A549 (cell line): ENCODE results near the gene TBC1D3I. TPM values are rescaled to one million over a fixed set of nuclear protein-coding genes. Genes with fewer than 3 reads are reported as not detected.

Experiments
- ATAC-seq, 2 experiments: fragments of 200-7000 bp in 1 of 2; fragments of >200 bp in 1 of 2; cut with Nextera tagmentation in 1 of 2; cut with Tn5 transposase in 1 of 2; 3 replicates each; pipeline versions ENCODE4 v1.8.0 to v1.9.1; 2018 to 2020; ENCODE audit warnings: mild to moderate bottlenecking in 1 of 2, moderate library complexity in 1 of 2
- CTCF ChIA-PET: fragments of 300-600 bp; sonication (Branson Sonifier 250); formaldehyde crosslinking; extraction: SDS; loops from one replicate; lab custom pipeline; 2021; ENCODE audit warnings: antibody characterized with exemption, inconsistent platforms; lab: Yijun Ruan, JAX
- POLR2A ChIA-PET: fragments of 350-600 bp; formaldehyde crosslinking; extraction: SDS; loops from one replicate; lab custom pipeline; 2021; ENCODE audit warnings: antibody characterized with exemption, inconsistent platforms; lab: Yijun Ruan, JAX
- DNase-seq, 2 experiments: peaks; one replicate each; pipeline versions ENCODE4 v3.0.0 to v3.0.0-alpha.2; 2011 to 2016; ENCODE audit warnings: low read depth in 1 of 2, low spot score in 1 of 2
- FAIRE-seq: peaks from 2 replicates; lab custom pipeline; 2011; peaks lifted over from hg19 to GRCh38; lab: Jason Lieb, UNC
- H3K27ac ChIP-seq, 2 experiments: fragments of >200 bp; sonication (Bioruptor Twin); formaldehyde crosslinking; 3 replicates each; pipeline ENCODE4 v1.5.1; 2016 to 2017
- H3K4me1 ChIP-seq: fragments of >200 bp; sonication (Bioruptor Twin); formaldehyde crosslinking; 3 replicates; pipeline ENCODE4 v1.6.1; 2016
- H3K4me2 ChIP-seq: fragments of >200 bp; sonication (Bioruptor Twin); formaldehyde crosslinking; 3 replicates; pipeline ENCODE4 v1.6.1; 2016
- H3K4me3 ChIP-seq: fragments of >200 bp; sonication (Bioruptor Twin); formaldehyde crosslinking; 3 replicates; pipeline ENCODE4 v1.5.1; 2016
- H3K9me3 ChIP-seq: fragments of >200 bp; sonication (Bioruptor Twin); formaldehyde crosslinking; 3 replicates; pipeline ENCODE4 v1.6.1; 2016
- CBX2 ChIP-seq: fragments of 200-600 bp; sonication (generic); IDR thresholded peaks from 2 replicates; pipeline ENCODE4 v1.6.1; 2016; ENCODE audit warnings: low read depth, mild to moderate bottlenecking, borderline replicate concordance
- CTCF ChIP-seq: fragments of >200 bp; sonication (Bioruptor Twin); formaldehyde crosslinking; IDR thresholded peaks from 3 replicates; pipeline ENCODE4 v1.5.1; 2016
- EP300 ChIP-seq, 2 experiments: fragments of >200 bp; sonication (Bioruptor Twin); formaldehyde crosslinking; IDR thresholded peaks; 2 replicates in 1 of 2; 3 replicates in 1 of 2; pipeline ENCODE4 v1.6.1; 2016 to 2017
- FOSL2 ChIP-seq, 2 experiments: fragments of 450-650 bp in 1 of 2; fragments of >200 bp in 1 of 2; sonication (Bioruptor Twin) in 1 of 2; formaldehyde crosslinking; IDR thresholded peaks; 2 replicates each; pipeline versions ENCODE4 v1.5.0 to v1.6.1; 2016 to 2020; ENCODE audit warnings: mild to moderate bottlenecking in 1 of 2, moderate library complexity in 1 of 2
- HDAC2 ChIP-seq: fragments of 200-600 bp; sonication (generic); IDR thresholded peaks from 2 replicates; pipeline ENCODE4 v1.6.1; 2016
- HMGXB4 ChIP-seq: fragments of 250-450 bp; sonication (Bioruptor Pico); IDR thresholded peaks from 2 replicates; pipeline ENCODE4 v1.5.0; 2021; ENCODE audit warnings: mild to moderate bottlenecking, moderate library complexity, borderline replicate concordance
- HOXA7 ChIP-seq: fragments of 250-450 bp; sonication (Bioruptor Pico); IDR thresholded peaks from 2 replicates; pipeline ENCODE4 v1.5.0; 2020; ENCODE audit warnings: mild to moderate bottlenecking, moderate library complexity
- HOXB5 ChIP-seq: fragments of 250-450 bp; sonication (Bioruptor Pico); IDR thresholded peaks from 2 replicates; pipeline ENCODE4 v1.5.0; 2020; ENCODE audit warnings: mild to moderate bottlenecking, moderate library complexity
- KDM5A ChIP-seq: fragments of 200-600 bp; sonication (generic); IDR thresholded peaks from 2 replicates; pipeline ENCODE4 v1.6.1; 2016; ENCODE audit warnings: antibody characterized with exemption, mild to moderate bottlenecking
- MYC ChIP-seq: IDR thresholded peaks from 2 replicates; pipeline ENCODE4 v1.6.1; 2012; ENCODE audit warnings: mild to moderate bottlenecking, inconsistent platforms, low read length, improper control_type of control experiment, borderline replicate concordance
- NFE2L2 ChIP-seq: fragments of 150-350 bp; conservative IDR thresholded peaks from 2 replicates; pipeline ENCODE4 v1.6.1; 2014; ENCODE audit warnings: low read length
- POLR2A ChIP-seq: IDR thresholded peaks from 2 replicates; pipeline ENCODE4 v1.6.1; 2012; ENCODE audit warnings: mild to moderate bottlenecking, low read length
- RARB ChIP-seq: fragments of 250-450 bp; sonication (Bioruptor Pico); IDR thresholded peaks from 2 replicates; pipeline ENCODE4 v1.8.0; 2021; ENCODE audit warnings: mild to moderate bottlenecking, moderate library complexity
- RNF2 ChIP-seq: fragments of 200-600 bp; sonication (generic); IDR thresholded peaks from 2 replicates; pipeline ENCODE4 v1.6.1; 2016; ENCODE audit warnings: low read depth, mild to moderate bottlenecking, antibody characterized with exemption, moderate library complexity, borderline replicate concordance
- SMC3 ChIP-seq: fragments of >200 bp; sonication (Bioruptor Twin); formaldehyde crosslinking; IDR thresholded peaks from 3 replicates; pipeline ENCODE4 v1.6.1; 2018; ENCODE audit warnings: inconsistent platforms
- SREBF2 ChIP-seq: fragments of 450-650 bp; IDR thresholded peaks from 2 replicates; pipeline ENCODE4 v1.6.1; 2014; ENCODE audit warnings: mild to moderate bottlenecking, moderate library complexity
- TFCP2L1 ChIP-seq: fragments of 250-450 bp; sonication (Bioruptor Pico); IDR thresholded peaks from 2 replicates; pipeline ENCODE4 v1.5.0; 2021; ENCODE audit warnings: mild to moderate bottlenecking
- USF2 ChIP-seq: fragments of 450-650 bp; IDR thresholded peaks from 2 replicates; pipeline ENCODE4 v1.6.1; 2014; ENCODE audit warnings: antibody characterized with exemption
- ZFP36 ChIP-seq: fragments of 450-650 bp; IDR thresholded peaks from 2 replicates; pipeline ENCODE4 v1.6.1; 2014; ENCODE audit warnings: borderline replicate concordance; ENCODE audit not compliant: partially characterized antibody
- WGBS: methylation state at CpG from one replicate; pipeline ENCODE4 v1.1.6; 2017; ENCODE audit errors: missing lambda C conversion rate; 5-methylcytosine and 5-hydroxymethylcytosine counted together
- polyA plus RNA-seq, 4 experiments: library from polyadenylated mRNA; depleted of rRNA in 3 of 4; stranded (reverse); fragments of >200 nt; fragmentation: RNase III in 1 of 4; extraction: RNeasy Plus Mini Kit Qiagen cat#74134 plus additional on column Dnase treatment in 1 of 4; gene quantifications; 2 replicates in 3 of 4; 3 replicates in 1 of 4; pipeline ENCODE4 v1.2.3, GENCODE V29; 2011 to 2017
- small RNA-seq, 6 experiments: library from RNA; depleted of rRNA; stranded (forward); fragments of <200 nt; gene quantifications; one replicate each; pipeline ENCODE3, GENCODE V24; 2012

TBC1D3I gene
- polyA plus RNA-seq, 2 of the 4 experiments (the other 2 are of a cell fraction) = 0.08 to 0.23 TPM

GRCh38 chr17:36204724-36205500 is 59.5 kb downstream of the TBC1D3I start:
- no peak for TF ChIP-seq RNF2
- TF ChIP-seq CBX2 = no peak
- no peak for TF ChIP-seq HMGXB4
- TF ChIP-seq TFCP2L1 (CRISPR knock-in tag) = no peak
- no peak for TF ChIP-seq KDM5A
- TF ChIP-seq NFE2L2 = no peak
- no peak for TF ChIP-seq USF2
- TF ChIP-seq POLR2A = no peak
- no peak for TF ChIP-seq HOXB5 (CRISPR knock-in tag)
- no peak for TF ChIP-seq HDAC2
- no peak for TF ChIP-seq EP300 (IDR thresholded peaks at IDR 0.05)
- no peak for TF ChIP-seq SMC3
- TF ChIP-seq RARB (CRISPR knock-in tag) = no peak
- TF ChIP-seq HOXA7 (CRISPR knock-in tag) = no peak
- no peak for TF ChIP-seq SREBF2
- TF ChIP-seq FOSL2 (IDR thresholded peaks at IDR 0.05) = no peak
- no peak for TF ChIP-seq FOSL2 (CRISPR knock-in tag; IDR thresholded peaks at IDR 0.05)
- no peak for TF ChIP-seq CTCF
- TF ChIP-seq ZFP36 = no peak
- no peak for TF ChIP-seq MYC
- Histone ChIP-seq H3K9me3 (no peaks in the 10 kb centered on the region), H3K4me2 (no peak overlapping the region), H3K4me1 (no peaks in the 10 kb centered on the region), H3K27ac (no peak overlapping the region), H3K4me3 (no peak overlapping the region)
- ATAC-seq = no peak
- WGBS = 66% methylated on average over 7 of the region's 7 CpGs
- ChIA-PET CTCF (interaction anchor here (1.7 kb wide), 1 partner anchor 56 kb away, joined by 6 read pairs; no protein-coding TSS in a partner anchor), POLR2A (no interaction called here)
- no peak for DNase-seq
- no peak for FAIRE-seq

Small RNA genes within 50 kb of the gene (small RNA-seq; reads per million reads assigned to genes)
- gene AC243829.3 (0 reads per million in 6 experiments), gene AC243829.6 (0 reads per million in 6 experiments), gene RF00019 (0 reads per million in 6 experiments)

Other genes starting within 250 kb of the TBC1D3I start
- gene CCL23, start 246.6 kb downstream of the TBC1D3I start, polyA plus RNA-seq (2011; rRNA removed) = not detected in 2 replicates
- not detected in 3 replicates for gene CCL23, start 246.6 kb downstream of the TBC1D3I start, polyA plus RNA-seq (2017; fragmentation: RNase III; extraction: RNeasy Plus Mini Kit Qiagen cat#74134 plus additional on column Dnase treatment)
- not detected in 2 replicates for gene CCL18, start 200.3 kb downstream of the TBC1D3I start, polyA plus RNA-seq (2011; rRNA removed)
- gene CCL18, start 200.3 kb downstream of the TBC1D3I start, polyA plus RNA-seq (2017; fragmentation: RNase III; extraction: RNeasy Plus Mini Kit Qiagen cat#74134 plus additional on column Dnase treatment) = not detected in 3 replicates
- gene CCL3, start 174.4 kb downstream of the TBC1D3I start, polyA plus RNA-seq (2011; rRNA removed) = not detected in 2 replicates
- gene CCL3, start 174.4 kb downstream of the TBC1D3I start, polyA plus RNA-seq (2017; fragmentation: RNase III; extraction: RNeasy Plus Mini Kit Qiagen cat#74134 plus additional on column Dnase treatment) = not detected in 3 replicates
- gene CCL4, start 160.7 kb downstream of the TBC1D3I start, polyA plus RNA-seq (2011; rRNA removed) = not detected in 2 replicates
- not detected in 3 replicates for gene CCL4, start 160.7 kb downstream of the TBC1D3I start, polyA plus RNA-seq (2017; fragmentation: RNase III; extraction: RNeasy Plus Mini Kit Qiagen cat#74134 plus additional on column Dnase treatment)
- 1.2 and 1.5 TPM in 2 replicates for gene TBC1D3B, start 87.9 kb downstream of the TBC1D3I start, polyA plus RNA-seq (2011; rRNA removed)
- 4.7 to 5.9 TPM (median 5.6 TPM) in 3 replicates for gene TBC1D3B, start 87.9 kb downstream of the TBC1D3I start, polyA plus RNA-seq (2017; fragmentation: RNase III; extraction: RNeasy Plus Mini Kit Qiagen cat#74134 plus additional on column Dnase treatment)
- not detected in 2 replicates for gene CCL3L1, start 67.8 kb downstream of the TBC1D3I start, polyA plus RNA-seq (2011; rRNA removed)
- gene CCL3L1, start 67.8 kb downstream of the TBC1D3I start, polyA plus RNA-seq (2017; fragmentation: RNase III; extraction: RNeasy Plus Mini Kit Qiagen cat#74134 plus additional on column Dnase treatment) = not detected in 3 replicates
- not detected in 2 replicates for gene CCL4L2, start 53.5 kb downstream of the TBC1D3I start, polyA plus RNA-seq (2011; rRNA removed)
- not detected in 3 replicates for gene CCL4L2, start 53.5 kb downstream of the TBC1D3I start, polyA plus RNA-seq (2017; fragmentation: RNase III; extraction: RNeasy Plus Mini Kit Qiagen cat#74134 plus additional on column Dnase treatment)
- 0.12 TPM in 1 of 2 replicates, not detected in the other for gene TBC1D3G, start 59.3 kb upstream of the TBC1D3I start, polyA plus RNA-seq (2011; rRNA removed)
- 0.08 TPM in 1 of 3 replicates, not detected in the others for gene TBC1D3G, start 59.3 kb upstream of the TBC1D3I start, polyA plus RNA-seq (2017; fragmentation: RNase III; extraction: RNeasy Plus Mini Kit Qiagen cat#74134 plus additional on column Dnase treatment)
- not detected in 2 replicates for gene TBC1D3H, start 123.9 kb upstream of the TBC1D3I start, polyA plus RNA-seq (2011; rRNA removed)
- not detected in 3 replicates for gene TBC1D3H, start 123.9 kb upstream of the TBC1D3I start, polyA plus RNA-seq (2017; fragmentation: RNase III; extraction: RNeasy Plus Mini Kit Qiagen cat#74134 plus additional on column Dnase treatment)
- 147 and 166 TPM in 2 replicates for gene ZNHIT3, start 222.1 kb upstream of the TBC1D3I start, polyA plus RNA-seq (2011; rRNA removed)
- gene ZNHIT3, start 222.1 kb upstream of the TBC1D3I start, polyA plus RNA-seq (2017; fragmentation: RNase III; extraction: RNeasy Plus Mini Kit Qiagen cat#74134 plus additional on column Dnase treatment) = 111 to 120 TPM (median 117 TPM) in 3 replicates